22Rv1 (cell line): ENCODE measurements around the gene PHF21A.

Experiments used
- ZFX ChIP-seq: fragments of 450-650 bp; IDR thresholded peaks from 2 replicates; pipeline ENCODE4 v1.6.1; 2017; ENCODE audit warnings: antibody characterized with exemption, borderline replicate concordance
- TF ChIP-seq, protein P1 (sequence below): fragments of 450-650 bp; IDR thresholded peaks from 2 replicates; pipeline ENCODE4 v1.5.1; 2017; ENCODE audit warnings: mild to moderate bottlenecking

DNA sequence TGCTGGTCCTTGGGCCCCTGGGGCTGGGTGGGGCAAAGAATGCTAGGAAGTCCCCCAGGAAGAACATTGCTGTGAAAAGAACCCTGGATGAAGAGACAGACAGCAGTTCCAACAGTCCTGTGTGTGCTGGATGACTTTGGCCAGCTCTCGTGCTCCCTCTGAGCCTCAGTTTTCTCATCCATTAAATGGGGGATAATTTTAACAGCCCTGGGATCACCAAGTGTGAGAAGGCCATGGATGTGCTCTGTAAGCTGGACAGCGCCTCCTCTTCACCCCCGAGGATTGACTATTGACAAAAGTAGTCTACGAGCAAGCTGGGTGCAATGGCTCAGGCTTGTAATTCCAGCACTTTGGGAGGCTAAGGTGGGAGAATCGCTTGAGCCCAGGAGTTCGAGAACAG is 196.3 kb downstream of the PHF21A start:
- no peak for TF ChIP-seq ZFX
- TF ChIP-seq, protein P1, sequence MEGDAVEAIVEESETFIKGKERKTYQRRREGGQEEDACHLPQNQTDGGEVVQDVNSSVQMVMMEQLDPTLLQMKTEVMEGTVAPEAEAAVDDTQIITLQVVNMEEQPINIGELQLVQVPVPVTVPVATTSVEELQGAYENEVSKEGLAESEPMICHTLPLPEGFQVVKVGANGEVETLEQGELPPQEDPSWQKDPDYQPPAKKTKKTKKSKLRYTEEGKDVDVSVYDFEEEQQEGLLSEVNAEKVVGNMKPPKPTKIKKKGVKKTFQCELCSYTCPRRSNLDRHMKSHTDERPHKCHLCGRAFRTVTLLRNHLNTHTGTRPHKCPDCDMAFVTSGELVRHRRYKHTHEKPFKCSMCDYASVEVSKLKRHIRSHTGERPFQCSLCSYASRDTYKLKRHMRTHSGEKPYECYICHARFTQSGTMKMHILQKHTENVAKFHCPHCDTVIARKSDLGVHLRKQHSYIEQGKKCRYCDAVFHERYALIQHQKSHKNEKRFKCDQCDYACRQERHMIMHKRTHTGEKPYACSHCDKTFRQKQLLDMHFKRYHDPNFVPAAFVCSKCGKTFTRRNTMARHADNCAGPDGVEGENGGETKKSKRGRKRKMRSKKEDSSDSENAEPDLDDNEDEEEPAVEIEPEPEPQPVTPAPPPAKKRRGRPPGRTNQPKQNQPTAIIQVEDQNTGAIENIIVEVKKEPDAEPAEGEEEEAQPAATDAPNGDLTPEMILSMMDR: no peak
